Islet of Langerhans (tissue), 1 donor: ENCODE results near the gene FHIT.
"Not testable (repeated sequence)": the region's sequence is repeated elsewhere in the genome, so short reads cannot be mapped to it uniquely, and the experiment has no call there.

Experiments
- FAIRE-seq: peaks from one replicate; lab custom pipeline; 2011; peaks lifted over from hg19 to GRCh38; lab: Jason Lieb, UNC

FHIT gene

DNA sequence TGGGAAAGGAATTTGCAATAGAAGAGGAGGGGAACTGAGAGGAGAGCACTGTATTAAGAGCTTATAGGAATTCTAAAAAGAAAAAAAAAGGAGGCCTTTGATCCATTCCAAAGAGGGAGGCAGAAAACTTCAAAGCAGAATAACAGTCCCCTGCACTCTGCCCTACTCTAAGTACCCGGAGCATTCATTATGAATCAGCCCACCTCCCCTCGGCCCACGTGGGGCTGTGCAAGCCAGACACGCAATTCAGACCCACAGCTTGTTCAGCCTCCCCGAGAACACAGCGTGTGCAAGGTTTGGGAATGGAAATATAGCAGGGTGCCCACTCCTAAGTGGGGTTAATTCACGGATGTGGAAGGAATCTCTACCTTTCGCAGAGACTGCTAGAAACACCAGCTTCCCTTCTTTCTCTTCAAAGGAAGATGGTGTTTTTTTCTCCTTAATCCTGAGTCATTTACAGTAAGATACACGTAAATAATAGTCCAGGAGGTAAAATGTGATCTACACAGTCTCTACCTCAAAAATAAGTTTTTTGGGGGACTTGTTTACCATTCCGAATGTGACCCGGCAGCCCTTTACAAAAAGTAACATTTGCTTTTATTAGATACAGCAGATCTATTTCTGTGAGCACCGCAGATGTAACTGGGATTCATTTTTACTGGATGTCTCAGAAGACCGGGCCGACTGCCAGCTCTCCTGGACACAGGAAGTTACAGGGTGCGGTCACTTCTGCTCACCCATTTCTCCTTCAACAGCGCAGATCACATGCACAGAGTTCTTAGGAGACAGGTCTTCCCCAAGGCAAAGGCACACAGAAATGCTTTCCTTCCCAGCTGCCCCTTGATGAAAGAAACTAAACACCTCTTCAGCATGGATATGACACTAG lies 1433.0 kb downstream of the FHIT start:
- FAIRE-seq, result no peak

DNA sequence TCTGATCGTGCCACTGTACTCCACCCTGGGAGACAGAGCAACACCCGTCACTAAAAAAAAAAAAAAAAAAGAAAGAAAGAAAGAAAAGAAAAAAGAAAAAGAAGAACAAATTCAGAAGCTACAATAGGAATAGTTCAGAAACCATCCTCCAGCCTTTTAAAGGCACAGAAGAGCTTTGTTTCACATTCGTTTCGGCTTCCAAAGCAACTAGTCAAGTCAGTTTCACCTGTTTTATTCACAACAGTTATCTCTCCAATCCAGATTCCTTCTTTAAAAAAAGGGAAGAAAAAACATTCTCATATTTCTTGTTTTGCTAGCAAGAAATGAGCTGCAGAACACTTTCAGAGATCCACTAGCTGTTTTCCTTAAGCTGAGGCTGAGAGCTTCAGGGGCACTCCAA lies 1433.7 kb downstream of the FHIT start:
- FAIRE-seq, result no peak

- FAIRE-seq, result peak; percentile 53
Measured at GRCh38 chr3:59816312-59816711, 1434.9 kb downstream of the FHIT start.

DNA sequence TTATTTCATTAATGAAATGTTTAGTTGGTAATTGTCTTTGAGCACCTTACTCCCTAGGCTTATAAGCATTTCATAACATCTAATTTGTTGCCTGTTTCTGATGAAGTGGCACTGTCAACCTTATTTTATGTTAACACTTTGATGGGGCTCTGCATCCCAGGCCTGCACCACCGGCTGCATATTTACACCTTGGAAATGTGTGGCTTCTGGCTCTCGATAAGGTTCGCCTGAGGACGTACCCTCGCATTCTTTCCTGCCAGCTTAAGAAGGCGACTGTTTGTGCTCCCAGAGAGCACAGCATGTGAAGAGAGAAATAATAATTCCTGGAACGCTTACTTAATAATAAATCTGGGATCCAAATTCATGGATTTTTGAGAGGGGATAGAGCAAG lies 1438.1 kb downstream of the FHIT start:
- no peak for FAIRE-seq

- no peak for FAIRE-seq
Measured at GRCh38 chr3:59812237-59813147, 1438.8 kb downstream of the FHIT start.

DNA sequence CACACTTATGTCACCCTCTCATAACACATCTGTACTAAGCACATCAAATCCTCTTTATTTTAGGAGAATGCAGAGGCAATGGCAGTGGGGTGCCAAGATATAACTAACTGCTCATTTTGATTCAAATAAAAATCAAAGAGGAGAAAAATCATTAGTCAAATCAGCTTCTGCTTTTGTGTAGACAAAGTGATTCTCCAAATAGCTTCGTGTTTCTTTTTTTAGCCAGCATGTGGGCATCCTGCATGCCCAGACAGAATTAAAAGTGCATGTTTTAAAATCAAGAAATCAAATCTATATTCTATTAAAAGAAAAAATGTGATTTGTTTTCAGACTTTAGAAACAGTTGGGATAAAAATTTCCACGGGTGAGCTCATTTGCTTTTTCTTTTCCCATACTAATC lies 1440.1 kb downstream of the FHIT start:
- no peak for FAIRE-seq

GRCh38 chr3:59810606-59811005 lies 1440.6 kb downstream of the FHIT start:
- FAIRE-seq, result no peak

- no peak for FAIRE-seq
Measured at GRCh38 chr3:59809710-59810444, 1441.4 kb downstream of the FHIT start.

DNA sequence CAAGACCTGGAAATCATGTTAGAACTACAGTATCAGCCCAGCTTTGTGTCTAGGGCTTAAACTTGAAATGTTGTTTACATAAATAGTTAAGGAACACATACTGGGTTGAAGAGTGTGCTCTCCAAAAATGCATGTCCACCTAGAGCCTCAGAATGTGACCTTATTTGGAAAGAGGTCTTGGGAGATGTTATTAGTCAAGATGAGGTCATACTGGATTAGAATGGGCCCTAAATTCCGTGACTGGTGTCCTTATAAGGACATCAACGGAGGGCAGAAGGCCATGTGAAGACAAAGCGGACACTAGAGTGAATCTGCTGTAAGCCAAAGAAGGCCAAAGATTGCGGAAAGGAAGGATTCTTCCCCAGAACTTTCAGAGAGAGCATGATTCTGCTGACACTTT lies 1442.2 kb downstream of the FHIT start:
- FAIRE-seq, result no peak

GRCh38 chr3:59808446-59808845 lies 1442.8 kb downstream of the FHIT start:
- FAIRE-seq, result no peak

- no peak for FAIRE-seq
Measured at GRCh38 chr3:59803268-59803667, 1448.0 kb downstream of the FHIT start.

- FAIRE-seq, result not testable (repeated sequence)
Measured at GRCh38 chr3:59802453-59802852, 1448.8 kb downstream of the FHIT start.

GRCh38 chr3:59802045-59802444 lies 1449.2 kb downstream of the FHIT start:
- FAIRE-seq, result no peak

GRCh38 chr3:59800481-59800880 lies 1450.8 kb downstream of the FHIT start:
- FAIRE-seq, result no peak

DNA sequence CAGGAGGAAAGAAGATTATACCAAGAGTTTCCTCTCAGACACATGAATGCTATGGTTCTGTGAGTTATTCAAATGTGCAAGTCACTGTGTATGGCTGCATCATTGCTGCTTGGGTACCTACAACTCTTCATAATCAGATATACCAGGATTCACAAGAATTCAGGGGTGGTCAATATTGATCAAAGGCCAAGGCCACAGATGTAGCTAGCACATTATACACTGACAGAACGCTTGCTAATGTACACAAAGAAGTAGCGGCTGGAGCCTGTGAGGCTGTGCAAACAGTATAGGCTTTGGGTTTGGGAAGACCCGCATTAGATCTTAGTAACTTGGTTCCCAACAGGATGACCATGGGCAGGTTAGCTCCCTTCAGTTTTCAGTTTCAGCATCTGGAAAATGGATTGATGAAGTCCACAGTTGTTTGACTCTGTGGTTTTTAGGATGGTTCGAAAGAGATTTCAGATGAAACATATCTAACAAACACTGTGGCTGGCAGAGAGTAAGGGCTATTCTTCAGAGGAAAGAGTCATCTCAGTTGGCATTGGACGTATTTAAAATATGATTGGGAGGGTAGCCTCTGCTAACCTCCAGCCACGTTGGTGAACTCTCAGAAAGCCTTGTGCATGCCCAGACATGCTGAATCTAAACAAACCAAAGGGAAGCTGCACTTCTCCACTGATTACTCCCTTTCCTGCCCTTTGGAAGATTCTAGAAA lies 1452.7 kb downstream of the FHIT start:
- no peak for FAIRE-seq

GRCh38 chr3:59797533-59797932 lies 1453.7 kb downstream of the FHIT start:
- no peak for FAIRE-seq

GRCh38 chr3:59796456-59796855 lies 1454.8 kb downstream of the FHIT start:
- FAIRE-seq, result no peak

GRCh38 chr3:59795756-59796155 lies 1455.5 kb downstream of the FHIT start:
- no peak for FAIRE-seq

GRCh38 chr3:59793976-59794375 lies 1457.3 kb downstream of the FHIT start:
- FAIRE-seq, result no peak

GRCh38 chr3:59791774-59792308 lies 1459.4 kb downstream of the FHIT start:
- no peak for FAIRE-seq

GRCh38 chr3:59790241-59790640 lies 1461.0 kb downstream of the FHIT start:
- FAIRE-seq, result no peak

DNA sequence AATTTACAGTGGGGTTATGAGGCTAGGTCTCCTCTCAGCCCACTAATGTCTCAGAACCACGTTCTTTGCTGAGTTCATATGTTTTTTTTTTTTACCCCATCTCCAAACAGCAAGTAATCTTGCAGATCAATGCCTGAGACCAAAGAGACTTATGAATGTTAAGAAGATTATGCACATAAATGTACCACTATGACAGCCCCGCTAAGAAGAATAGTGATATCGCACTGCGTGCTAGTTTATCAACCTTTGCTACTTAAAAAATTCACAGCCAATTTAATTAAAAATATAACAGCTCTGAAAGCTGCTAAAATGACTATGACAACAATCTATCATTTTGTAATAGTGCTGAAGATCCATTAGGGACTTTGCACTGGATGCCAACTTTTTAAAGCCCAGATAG lies 1462.5 kb downstream of the FHIT start:
- FAIRE-seq, result no peak
